Measurements from ENCODE around the gene CTSZ.
"Not testable (repeated sequence)": the region's sequence is repeated elsewhere in the genome, so short reads cannot be mapped to it uniquely, and the experiment has no call there.

The CTSZ gene

DNA sequence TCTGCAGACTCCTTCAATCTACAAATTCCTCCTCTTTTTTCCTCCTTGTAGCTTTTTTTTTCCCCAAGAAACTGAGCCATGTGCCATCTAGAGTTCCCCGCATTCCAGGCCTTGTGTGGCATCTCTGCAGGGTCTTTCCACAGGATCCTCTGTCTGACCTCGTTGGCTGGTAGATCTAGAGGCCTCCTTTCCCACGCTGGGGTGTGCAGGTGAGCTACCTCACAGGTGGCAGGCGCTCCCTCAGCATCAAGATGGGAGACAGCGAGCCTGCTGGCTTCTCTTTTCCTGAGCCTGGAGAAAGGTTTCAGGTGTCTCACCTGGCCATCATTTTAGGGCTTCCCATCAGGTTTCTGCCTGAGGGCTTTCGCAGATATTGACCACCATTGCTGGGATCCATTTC is 35.6 kb downstream of the CTSZ start:
- no peaks in the 10 kb centered on the region for H3K9me3 ChIP-seq
- no peak overlapping the region for H3K27ac ChIP-seq
- H3K27me3 ChIP-seq = peaks cover 22% of the 10 kb centered on the region
- peaks cover 10 to 12% of the 10 kb centered on the region in 2 experiments for H3K4me1 ChIP-seq (ENCODE audit: control insufficient read depth in 1 of 2, insufficient read depth in 1 of 2, low read depth in 1 of 2, low read length in 1 of 2)
- no peak for TF ChIP-seq CTCF (IDR thresholded peaks at IDR 0.05)
- H3K36me3 ChIP-seq = no peaks in the 10 kb centered on the region
- H3K4me3 ChIP-seq (ENCODE audit: low read depth in 1 of 2, low read length in 1 of 2) = no peak overlapping the region

DNA sequence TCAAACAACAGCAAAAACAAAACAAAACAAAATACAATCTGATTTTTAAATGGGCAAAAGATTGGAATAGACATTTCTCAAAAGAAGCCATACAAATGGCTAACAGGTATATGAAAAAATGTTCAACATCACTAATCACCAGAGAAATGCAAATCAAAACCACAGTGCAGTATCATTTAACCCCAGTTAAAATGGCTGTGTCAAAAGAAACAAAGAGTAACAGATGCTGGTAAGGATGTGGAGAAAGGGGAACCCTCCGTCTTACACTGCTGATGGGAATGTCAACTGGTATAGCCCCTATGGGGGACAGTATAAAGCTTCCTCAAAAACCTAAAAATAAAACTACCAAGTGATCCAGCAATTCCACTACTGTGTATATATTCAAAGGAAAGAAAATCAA is 36.9 kb downstream of the CTSZ start:
- Histone ChIP-seq H3K27ac (no peak overlapping the region), H3K9me3 (no peaks in the 10 kb centered on the region), H3K36me3 (no peaks in the 10 kb centered on the region), H3K27me3 (peaks cover 22% of the 10 kb centered on the region), H3K4me3 (ENCODE audit: low read depth in 1 of 2, low read length in 1 of 2) (no peak overlapping the region), H3K4me1 (ENCODE audit: control insufficient read depth in 1 of 2, insufficient read depth in 1 of 2, low read depth in 1 of 2, low read length in 1 of 2) (peaks cover 10 to 12% of the 10 kb centered on the region in 2 experiments)
- no peak for TF ChIP-seq CTCF (IDR thresholded peaks at IDR 0.05)

DNA sequence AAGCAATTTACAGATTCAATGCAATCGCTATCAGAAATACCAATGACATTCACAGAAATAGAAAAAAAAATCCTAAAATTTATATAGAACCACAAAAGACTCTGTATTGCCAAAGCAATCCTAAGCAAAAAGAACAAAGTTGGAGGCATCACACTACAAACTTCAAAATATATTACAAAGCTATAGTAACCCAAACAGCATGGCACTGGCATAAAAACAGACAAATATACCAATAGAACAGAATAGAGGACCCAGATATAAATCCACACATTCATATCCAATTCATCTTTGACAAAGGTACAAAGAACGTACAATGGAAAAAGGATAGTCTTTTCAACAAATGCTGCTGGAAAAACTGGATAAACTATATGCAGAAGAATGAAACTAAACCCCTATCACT is 37.6 kb downstream of the CTSZ start:
- Histone ChIP-seq H3K4me1 (ENCODE audit: control insufficient read depth in 1 of 2, insufficient read depth in 1 of 2, low read depth in 1 of 2, low read length in 1 of 2) (peaks cover 9 to 12% of the 10 kb centered on the region in 2 experiments), H3K27ac (no peak overlapping the region), H3K36me3 (no peaks in the 10 kb centered on the region), H3K27me3 (peaks cover 22% of the 10 kb centered on the region), H3K9me3 (no peaks in the 10 kb centered on the region), H3K4me3 (ENCODE audit: low read depth in 1 of 2, low read length in 1 of 2) (no peak overlapping the region)
- no peak for TF ChIP-seq CTCF (IDR thresholded peaks at IDR 0.05)

GRCh38 chr20:58967652-58968429 is 39.2 kb downstream of the CTSZ start:
- H3K27me3 ChIP-seq = peaks cover 22% of the 10 kb centered on the region
- no peaks in the 10 kb centered on the region for H3K36me3 ChIP-seq
- no peak for TF ChIP-seq CTCF (IDR thresholded peaks at IDR 0.05)
- no peaks in the 10 kb centered on the region for H3K9me3 ChIP-seq
- H3K4me1 ChIP-seq (ENCODE audit: control insufficient read depth in 1 of 2, insufficient read depth in 1 of 2, low read depth in 1 of 2, low read length in 1 of 2) = no peaks in the 10 kb centered on the region
- no peak overlapping the region for H3K4me3 ChIP-seq (ENCODE audit: low read depth in 1 of 2, low read length in 1 of 2)
- no peak overlapping the region for H3K27ac ChIP-seq

DNA sequence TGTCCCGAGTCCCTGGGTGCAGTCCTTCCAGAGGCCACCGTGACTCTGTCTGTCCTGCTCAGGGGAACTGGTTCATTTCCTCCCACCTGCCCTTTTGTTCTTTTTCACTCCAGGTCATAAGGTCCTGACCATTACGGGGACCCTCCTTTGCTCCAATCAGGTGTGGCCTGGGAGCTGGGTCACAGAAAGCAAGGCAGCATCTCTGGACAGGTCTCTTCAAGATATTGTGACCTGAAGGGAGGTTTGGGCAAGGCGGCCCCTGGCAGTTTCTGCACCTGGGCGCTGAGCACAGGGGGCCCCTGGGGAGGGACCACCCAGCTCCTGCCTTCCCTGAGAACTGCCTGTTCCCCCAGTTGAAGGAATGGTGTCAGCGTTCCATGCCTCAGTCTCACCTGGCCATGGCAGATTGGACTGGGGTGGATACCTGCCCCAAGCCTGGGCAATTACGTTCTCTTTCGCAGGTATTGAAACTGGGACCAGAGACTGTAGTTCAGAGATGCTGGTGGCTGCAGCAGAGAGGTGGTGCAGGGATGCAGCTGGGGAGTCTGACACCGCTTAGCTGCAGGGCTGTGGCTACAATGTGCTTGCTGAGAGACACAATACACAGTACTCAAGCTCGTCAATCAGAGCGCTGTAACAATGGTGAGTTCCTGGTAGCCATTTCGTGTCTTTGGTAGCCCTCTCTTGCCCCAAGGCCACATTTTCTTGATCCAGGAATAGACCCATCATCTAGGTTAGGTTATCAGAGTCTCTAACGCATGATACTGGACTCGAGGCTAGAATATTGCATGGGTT is 41.6 kb downstream of the CTSZ start:
- TF ChIP-seq CTCF (IDR thresholded peaks at IDR 0.05) = no peak
- no peaks in the 10 kb centered on the region for H3K9me3 ChIP-seq
- H3K4me3 ChIP-seq (ENCODE audit: low read depth in 1 of 2, low read length in 1 of 2) = no peak overlapping the region
- no peaks in the 10 kb centered on the region for H3K36me3 ChIP-seq
- no peaks in the 10 kb centered on the region for H3K4me1 ChIP-seq (ENCODE audit: control insufficient read depth in 1 of 2, insufficient read depth in 1 of 2, low read depth in 1 of 2, low read length in 1 of 2)
- H3K27ac ChIP-seq = no peak overlapping the region
- peaks cover 22% of the 10 kb centered on the region for H3K27me3 ChIP-seq

DNA sequence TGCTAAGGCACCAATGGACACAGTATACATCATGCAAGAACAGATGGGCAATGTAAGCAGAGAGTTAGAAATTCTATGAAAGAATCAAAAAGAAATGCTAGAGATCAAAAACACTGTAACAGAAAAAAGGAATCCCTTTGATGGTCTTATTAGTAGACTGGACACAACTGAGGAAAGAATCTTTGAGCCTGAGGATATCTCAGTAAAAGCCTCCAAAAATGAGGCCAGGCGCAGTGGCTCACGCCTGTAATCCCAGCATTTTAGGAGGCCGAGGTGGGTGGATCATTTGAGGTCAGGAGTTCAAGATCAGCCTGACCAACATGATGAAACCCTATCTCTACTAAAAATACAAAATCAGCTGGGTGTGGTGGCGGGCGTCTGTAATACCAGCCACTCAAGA is 43.1 kb downstream of the CTSZ start:
- not testable (repeated sequence) for H3K4me3 ChIP-seq (ENCODE audit: low read depth in 1 of 2, low read length in 1 of 2); H3K36me3 ChIP-seq; H3K4me1 ChIP-seq (ENCODE audit: control insufficient read depth in 1 of 2, insufficient read depth in 1 of 2, low read depth in 1 of 2, low read length in 1 of 2); H3K27ac ChIP-seq; H3K9me3 ChIP-seq
- peaks cover 17% of the 10 kb centered on the region for H3K27me3 ChIP-seq

Data from neutrophil (primary cell).